Measurements from ENCODE around the gene ALKAL2.

The ALKAL2 gene

DNA sequence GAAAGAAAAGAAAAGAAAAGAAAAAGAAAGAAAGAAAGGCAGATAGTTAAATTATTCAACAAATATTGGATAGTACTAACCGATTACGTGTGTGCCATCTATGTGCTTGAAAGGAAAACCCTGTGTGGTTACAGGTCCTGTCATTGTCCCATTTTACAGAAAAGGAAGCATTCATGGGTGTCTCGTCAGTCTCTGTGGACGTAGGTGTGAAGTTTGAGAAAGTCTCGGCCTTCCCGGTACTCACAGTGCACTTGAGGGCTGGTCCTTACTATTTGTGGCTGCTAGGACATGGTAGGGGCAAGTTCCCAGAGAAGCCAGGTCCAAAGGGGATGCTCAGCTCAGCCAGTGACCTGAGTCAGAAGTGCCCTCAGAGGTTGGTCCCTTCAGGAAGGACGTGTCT is 43.3 kb downstream of the ALKAL2 start:
- TF ChIP-seq, protein P1, sequence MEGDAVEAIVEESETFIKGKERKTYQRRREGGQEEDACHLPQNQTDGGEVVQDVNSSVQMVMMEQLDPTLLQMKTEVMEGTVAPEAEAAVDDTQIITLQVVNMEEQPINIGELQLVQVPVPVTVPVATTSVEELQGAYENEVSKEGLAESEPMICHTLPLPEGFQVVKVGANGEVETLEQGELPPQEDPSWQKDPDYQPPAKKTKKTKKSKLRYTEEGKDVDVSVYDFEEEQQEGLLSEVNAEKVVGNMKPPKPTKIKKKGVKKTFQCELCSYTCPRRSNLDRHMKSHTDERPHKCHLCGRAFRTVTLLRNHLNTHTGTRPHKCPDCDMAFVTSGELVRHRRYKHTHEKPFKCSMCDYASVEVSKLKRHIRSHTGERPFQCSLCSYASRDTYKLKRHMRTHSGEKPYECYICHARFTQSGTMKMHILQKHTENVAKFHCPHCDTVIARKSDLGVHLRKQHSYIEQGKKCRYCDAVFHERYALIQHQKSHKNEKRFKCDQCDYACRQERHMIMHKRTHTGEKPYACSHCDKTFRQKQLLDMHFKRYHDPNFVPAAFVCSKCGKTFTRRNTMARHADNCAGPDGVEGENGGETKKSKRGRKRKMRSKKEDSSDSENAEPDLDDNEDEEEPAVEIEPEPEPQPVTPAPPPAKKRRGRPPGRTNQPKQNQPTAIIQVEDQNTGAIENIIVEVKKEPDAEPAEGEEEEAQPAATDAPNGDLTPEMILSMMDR (IDR thresholded peaks at IDR 0.05; ENCODE audit: low read depth, low read length) = no peak
- no peak overlapping the region for H3K4me3 ChIP-seq (ENCODE audit: low read depth, low read length)

DNA sequence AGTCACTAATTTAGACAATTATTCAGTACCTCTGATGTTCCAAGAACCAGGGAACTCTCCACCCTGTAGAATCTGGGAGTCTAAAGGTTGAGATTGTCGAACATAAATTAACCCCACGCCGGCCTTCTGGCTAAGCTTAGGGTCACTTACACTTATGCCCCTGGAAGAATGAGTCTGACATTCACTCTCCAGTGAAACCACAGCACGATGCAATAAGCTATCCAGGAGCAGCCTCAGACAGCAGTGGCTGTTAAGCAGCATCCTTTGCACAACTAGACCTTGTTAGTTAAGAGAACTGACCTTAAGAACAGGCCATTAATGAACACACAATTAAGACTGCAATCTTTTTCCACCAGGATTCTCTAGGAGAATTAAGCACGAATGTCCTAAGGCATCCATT is 49.0 kb downstream of the ALKAL2 start:
- TF ChIP-seq, protein P1 (IDR thresholded peaks at IDR 0.05; ENCODE audit: low read depth, low read length) = no peak
- no peak overlapping the region for H3K4me3 ChIP-seq (ENCODE audit: low read depth, low read length)

DNA sequence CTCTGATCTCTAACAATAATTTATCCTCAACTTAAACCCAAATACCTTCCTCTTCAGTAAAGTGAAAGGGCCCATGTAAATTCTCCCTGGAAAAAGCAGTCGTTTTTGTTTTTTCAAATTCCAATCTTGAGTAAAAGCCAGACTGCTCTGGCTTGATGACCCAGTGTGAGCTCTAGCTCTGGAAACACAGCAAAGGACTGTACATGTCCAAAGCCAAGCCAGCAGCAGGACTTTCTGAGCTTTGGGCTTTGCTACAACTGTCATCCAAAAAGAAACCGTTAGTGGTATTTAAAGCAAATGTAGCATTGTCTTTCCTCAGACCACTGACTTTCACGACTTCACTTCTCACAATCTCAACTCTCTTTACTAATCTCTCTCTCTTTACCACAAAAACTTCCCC is 49.5 kb downstream of the ALKAL2 start:
- TF ChIP-seq, protein P1 (IDR thresholded peaks at IDR 0.05; ENCODE audit: low read depth, low read length) = no peak
- H3K4me3 ChIP-seq (ENCODE audit: low read depth, low read length) = no peak overlapping the region

DNA sequence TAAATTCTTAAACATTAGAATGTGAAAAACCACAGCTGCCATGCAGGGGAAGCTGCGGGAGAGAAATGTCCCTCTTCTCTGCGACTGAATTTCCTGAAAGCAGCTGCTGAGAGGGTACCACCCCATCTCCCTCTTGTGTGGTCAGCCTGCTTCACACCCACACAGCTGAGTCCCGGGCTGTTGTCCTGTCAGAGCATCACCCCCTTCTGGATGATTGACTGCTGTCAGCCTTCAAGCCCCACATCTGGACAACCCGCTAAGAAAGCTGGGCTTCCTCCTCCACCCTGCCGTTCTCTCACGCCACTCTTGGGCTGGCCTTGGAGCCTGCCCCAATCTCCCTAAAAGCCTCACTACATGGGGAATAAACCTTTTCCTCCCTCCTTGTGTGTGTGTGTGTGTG is 50.0 kb downstream of the ALKAL2 start:
- TF ChIP-seq, protein P1 (IDR thresholded peaks at IDR 0.05; ENCODE audit: low read depth, low read length) = no peak
- H3K4me3 ChIP-seq (ENCODE audit: low read depth, low read length) = no peak overlapping the region

DNA sequence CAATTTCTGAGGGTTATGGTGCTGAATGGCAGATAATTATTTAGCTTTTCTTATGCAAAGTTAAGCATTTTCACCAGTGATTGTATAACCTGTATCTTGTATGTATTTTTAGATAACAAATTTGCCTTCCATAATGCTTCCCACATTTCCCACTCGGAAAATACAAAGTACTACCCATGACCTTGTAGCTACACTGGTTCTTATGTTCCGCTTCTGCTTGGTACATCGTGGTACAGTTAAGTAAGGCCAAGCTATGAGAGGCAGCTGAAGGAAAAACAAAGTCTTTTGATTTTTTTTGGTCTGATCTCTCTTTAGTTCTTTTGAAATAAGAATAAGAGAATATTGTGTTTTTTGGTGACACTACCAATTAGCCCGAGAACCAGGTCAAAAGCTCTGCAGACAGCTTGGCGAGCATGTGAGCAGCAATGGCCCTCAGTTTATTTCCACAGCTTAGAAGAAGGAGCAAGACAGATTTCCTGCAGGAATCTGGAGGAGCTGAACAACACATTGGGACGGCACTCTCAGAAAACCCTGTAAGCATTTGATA is 50.8 kb downstream of the ALKAL2 start:
- no peak overlapping the region for H3K4me3 ChIP-seq (ENCODE audit: low read depth, low read length)
- TF ChIP-seq, protein P1 (IDR thresholded peaks at IDR 0.05; ENCODE audit: low read depth, low read length) = no peak

DNA sequence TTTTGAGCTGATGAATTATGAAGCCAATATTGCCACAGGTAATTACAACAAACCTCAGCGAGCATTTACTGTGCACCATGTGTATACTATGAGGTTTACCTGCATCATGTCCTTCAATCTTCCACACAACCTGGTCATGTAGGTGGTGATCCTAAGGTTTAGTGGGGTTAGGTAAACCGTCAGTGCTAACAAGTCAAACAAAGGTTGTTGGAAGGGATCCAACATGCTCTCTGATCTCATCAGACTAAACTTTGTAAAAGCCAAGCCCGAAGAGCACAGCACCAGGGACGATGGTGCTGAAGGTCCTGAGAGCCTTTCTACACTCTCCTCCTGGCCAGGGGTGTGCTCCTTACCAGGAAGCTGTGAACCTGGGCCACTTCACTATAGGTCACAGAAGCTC is 53.5 kb downstream of the ALKAL2 start:
- TF ChIP-seq, protein P1 (IDR thresholded peaks at IDR 0.05; ENCODE audit: low read depth, low read length) = no peak
- H3K4me3 ChIP-seq (ENCODE audit: low read depth, low read length) = no peak overlapping the region

DNA sequence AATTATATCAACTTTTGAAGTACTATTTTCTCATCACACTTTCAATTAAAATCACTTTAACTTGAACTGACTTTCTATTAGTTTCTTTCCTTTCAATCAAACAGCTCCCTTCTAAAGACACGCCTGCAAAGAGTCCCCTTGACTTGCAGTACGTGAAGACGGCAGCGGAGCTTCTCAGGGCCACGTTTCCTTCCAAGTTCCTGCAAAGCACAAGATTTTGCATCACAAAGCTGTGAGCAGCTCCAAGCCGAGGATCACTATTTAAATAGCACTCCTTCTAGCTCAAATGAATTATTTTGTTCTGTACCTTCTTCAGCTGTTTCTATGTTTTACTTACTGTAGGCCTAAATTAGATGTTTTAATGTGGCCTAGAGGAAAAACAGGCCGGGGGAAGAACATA is 54.9 kb downstream of the ALKAL2 start:
- TF ChIP-seq, protein P1 (IDR thresholded peaks at IDR 0.05; ENCODE audit: low read depth, low read length) = no peak
- H3K4me3 ChIP-seq (ENCODE audit: low read depth, low read length) = no peak overlapping the region

All from WI38 (cell line).